HG03342 (cell line): Measurements from ENCODE around the gene STAT6.

Experiments
- ATAC-seq: cut with Tn5 transposase; IDR thresholded peaks from one replicate; pipeline ENCODE4 v1.9.1; 2021; ENCODE audit warnings: mild to moderate bottlenecking, moderate library complexity; ENCODE audit not compliant: unreplicated experiment

The STAT6 gene

DNA sequence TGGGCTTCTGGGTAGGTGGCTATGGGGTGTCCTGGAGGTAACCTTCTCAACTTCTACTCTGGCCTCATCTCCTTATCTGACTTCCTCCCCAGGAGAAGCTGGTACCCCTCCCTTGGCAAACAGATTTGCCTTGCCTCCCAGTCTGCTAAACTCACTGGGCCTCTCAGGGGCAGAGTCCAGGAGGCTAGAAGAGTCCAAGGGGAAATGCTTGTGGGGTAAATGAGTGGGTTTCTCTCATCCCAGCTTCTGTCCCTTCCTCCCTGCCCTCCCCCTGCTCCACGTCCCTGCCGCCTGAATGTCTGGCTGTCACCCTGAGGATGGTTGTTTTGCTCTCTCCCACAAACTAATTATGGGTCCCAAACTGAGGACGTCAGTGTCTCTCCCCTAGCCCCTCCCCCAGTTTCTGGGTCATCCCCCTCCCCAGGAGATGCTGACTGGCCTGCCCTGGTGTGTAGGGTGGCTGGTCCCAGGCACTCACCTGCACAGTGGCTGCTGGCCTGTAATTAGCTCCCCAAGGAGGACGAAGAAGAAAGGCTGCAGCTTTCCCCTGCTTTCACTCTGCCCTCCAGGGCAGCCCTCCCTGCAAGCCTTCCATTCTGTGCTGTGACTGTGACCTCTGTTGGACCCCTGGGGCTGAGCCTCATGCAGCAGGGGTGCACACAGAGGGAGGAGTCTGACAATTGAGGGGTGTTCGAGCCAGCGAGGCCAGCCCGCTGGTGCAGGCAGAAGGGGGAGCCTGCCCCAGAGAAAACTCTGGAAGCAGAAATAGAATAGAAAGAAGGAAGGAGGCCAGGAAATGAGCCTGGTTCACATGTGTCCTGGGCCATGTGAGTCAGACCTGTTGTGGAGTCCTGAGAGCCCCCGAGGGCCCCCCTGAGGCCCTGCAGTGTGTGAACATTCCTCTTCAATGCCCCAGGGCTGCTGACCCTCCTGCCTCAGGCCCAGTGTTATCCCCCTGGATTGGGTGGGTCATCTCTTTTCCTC lies 36.1 kb upstream of the STAT6 start, which contains the start of gene LRP1-AS:
Gene LRP1-AS, minus strand, starts transcription at position 659 of the 984 bp plus-strand sequence.
- ATAC-seq: no peak

DNA sequence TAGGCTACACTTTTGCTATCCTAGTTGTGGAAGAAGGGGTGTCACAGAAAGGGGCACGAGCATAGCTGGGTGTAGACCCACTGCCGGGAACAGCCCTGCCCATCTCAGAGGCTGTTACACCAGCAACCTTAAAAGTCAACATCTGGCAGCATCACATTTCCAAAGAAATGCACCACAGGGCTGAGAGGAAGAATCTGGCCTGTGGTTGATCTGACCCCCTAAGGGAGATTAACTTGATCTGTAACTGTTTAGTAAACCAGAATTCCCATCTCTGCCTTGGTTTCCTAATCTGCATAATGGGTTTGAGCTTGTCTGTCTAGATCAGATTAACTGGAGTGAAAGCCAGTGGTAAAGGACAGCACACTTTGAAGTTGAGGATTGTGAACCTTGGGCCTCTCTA lies 34.9 kb upstream of the STAT6 start:
- ATAC-seq: no peak

DNA sequence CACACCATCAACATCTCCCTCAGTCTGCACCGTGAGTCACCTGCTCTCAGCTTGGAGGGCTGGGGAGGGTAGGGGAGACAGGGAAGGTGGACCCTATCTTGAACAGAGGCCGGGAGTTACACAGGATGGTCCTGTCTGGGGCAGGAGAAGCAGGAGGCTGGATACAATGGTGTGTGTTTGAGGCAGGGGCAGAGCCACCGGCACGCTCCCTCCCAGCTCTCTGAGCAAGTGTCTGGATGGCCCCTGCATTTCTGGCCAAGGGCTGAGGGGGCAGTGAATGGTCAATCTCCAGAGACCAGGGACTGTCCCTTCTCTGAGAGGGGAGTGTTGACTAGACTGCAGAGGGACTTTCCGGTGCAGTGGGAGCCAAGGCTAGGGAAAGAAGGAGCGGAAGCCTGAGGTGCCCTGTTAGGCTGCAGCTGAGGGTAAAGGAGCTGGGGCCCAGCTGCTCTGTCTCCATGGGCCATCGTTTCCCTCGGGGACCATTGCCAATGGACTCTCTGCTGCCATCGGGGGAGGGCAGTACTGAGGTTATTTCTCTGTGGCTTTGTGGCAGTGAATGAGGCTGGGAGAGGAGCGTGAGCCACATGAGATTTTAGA lies 34.4 kb upstream of the STAT6 start:
- no peak for ATAC-seq

DNA sequence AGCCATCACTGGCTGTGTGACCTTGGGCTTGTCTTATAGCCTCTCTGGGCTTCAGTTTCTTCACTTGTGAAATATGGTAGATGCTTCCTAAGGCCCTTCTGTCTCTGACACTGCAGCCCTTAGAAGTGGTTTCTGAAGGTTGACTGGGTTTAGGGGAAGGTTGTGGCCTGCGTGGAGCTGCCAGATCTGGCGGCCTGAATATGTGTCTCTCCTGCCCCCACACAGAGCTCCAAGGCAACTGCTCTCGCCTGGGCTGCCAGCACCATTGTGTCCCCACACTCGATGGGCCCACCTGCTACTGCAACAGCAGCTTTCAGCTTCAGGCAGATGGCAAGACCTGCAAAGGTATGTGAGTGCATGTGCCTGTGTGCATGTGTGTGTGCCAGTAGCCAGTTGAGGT lies 32.3 kb upstream of the STAT6 start:
- ATAC-seq: no peak

DNA sequence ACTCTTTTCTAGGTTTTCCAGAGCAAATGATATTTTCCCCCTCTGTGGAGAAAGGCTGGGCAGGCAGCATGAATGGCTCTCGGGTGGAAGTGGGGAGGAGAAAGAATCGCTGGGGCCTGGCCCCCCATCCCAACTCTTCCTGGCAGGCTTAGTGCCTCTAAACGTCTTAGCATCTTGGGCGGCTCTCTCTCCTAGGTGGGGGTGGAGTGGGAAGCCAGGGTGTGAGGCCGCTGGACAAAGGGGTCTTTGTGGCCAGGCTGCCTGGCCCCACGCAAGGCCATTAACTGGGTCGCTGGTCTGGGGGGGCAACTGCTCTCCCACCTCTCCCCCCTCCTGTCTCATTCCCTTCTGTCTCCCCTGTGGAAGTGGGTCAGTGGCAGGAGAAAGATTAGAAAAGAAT lies 31.6 kb upstream of the STAT6 start:
- ATAC-seq: no peak

DNA sequence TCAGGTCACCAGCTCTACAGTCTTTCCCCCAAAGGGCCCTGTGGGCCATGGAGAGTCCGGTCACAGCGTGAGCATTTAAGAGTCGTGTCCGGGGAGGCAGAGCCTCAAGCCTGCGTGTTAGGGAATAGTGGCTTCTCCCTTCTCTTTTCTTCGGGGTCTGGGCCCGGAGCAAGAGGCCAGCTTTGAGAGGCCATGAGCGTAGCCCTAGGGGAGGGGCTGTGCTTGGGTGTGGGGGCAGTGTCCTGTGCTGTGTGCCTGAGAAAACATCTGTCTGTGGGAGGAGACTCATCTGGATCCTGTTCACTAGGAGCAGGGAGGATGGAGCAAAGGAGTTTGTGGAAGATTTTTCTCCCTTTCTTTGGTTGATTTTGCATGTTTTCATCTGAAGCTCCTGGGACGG lies 31.0 kb upstream of the STAT6 start:
- no peak for ATAC-seq

DNA sequence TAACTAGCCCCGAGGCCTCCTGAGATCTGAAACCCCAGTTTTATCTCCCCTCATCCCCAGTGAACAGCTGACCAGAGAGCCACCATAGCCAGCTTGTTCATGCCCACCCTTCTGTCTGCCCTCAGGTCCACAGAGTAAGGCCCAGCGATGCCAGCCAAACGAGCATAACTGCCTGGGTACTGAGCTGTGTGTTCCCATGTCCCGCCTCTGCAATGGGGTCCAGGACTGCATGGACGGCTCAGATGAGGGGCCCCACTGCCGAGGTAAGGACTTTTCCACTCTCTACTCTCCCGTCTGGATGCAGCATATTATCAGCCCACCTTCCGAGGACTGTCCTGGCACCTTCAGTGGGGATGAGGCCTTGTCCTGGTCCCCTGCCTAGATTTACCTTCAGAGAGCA lies 30.1 kb upstream of the STAT6 start:
- ATAC-seq: no peak

DNA sequence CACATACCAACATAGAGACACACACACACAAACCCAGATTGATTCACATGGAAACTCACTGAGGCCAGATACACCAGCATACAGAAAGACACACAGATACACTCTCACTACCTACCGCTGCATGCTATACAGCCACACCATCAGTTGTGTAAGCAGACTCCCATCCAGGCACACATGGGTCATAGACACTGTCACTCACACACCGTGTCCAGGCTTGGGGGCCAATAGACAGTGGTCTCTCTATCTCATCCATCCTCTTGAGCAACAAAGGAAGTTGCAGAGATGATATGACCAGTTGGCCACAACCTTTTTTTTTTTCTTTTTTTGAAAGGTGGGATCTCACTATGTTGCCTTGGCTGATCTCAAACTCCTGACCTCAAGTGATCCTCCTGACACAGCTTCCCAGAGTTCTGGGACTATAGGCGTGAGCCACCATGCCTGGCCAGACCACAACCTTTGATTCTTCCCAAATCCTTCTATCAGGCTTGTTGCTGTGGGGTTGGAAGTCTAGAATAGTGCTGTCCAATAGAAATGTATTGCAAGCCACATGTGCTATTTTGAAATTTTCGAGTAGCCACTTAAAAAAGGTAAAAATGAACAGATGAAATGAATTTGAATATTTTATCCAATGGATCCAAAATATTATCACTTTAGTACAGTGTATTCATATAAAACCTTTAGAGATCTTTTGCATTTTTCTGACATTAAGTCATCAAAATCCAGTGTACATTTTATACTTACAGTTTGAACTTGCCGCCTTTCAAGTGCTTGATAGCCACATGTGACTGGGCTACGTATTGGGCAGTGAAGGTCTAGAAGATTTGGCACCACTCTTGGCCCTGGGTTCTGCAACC lies 28.9 kb upstream of the STAT6 start:
- ATAC-seq: no peak

DNA sequence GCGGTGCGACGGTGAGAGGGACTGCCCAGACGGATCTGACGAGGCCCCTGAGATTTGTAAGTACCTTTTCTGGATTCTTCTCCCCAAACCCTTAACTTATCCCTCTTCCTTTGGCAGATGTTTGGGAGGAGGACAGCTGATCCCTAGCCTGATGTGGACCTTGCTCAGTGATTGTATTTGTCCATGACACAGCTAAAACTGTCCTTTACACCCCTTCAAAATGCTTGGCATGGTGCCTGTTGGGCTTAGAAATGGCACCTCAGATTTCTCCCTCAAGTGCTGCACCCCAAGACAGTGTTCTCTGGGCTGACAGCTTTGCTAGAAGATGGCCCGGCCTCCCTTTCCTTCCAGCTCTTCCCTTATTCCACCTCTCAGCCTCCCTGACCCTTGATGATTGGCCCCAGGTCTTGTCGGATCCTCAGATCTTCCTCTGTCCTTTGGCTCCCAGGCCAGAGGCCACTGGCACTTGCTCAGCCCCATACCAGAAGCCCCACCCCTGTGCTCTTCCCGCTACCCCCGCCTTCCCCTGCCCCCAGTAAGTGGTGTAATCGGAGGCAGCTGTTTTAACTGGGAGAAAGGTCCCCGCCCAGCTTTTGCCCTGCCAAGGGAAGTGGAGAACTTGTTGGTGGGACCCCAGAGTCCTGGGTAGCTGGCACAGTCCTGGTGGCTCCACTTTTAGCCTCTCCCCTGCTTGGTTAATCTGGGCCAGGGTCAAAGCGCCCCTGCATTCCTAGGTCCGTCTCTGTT lies 27.5 kb upstream of the STAT6 start:
- no peak for ATAC-seq

DNA sequence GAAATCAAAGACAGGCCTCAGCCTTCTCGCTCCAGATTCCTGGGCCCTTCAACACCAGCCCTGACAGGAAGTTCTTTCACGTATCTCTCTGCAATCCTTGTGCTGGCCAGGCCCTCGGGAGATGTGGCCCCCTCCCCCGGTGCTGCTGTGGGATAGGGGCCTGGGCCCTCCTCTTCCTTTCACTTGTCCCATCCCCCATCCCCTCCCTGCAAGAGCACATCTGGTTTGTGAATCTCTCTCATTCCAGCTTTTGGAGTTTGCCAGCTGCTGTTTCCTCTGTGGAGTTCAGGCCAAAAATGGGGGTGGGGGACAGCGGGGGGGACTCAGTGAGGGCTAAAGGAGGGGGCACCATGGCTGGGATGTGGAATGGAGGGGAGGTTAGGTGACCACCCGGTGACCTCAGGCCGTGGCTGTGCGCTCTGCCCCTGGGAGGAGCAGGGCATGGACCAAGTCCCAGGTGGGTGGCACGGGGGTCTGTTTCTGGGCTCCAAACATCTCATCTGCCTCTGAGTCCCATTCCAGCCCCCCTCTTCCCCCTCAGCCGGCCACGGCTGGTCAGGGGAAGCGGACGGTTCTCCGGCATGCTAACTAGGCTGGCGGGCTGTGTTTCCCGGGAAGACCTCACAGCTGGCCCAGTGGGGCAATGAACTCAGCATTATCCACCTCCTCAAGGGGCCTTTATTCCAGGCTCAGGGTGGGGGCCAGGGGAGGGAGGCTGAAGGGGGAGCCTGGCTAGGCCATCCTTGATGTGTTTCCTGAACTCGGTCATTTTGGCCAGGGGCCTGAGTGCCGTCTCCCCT lies 24.6 kb upstream of the STAT6 start:
- ATAC-seq: no peak

DNA sequence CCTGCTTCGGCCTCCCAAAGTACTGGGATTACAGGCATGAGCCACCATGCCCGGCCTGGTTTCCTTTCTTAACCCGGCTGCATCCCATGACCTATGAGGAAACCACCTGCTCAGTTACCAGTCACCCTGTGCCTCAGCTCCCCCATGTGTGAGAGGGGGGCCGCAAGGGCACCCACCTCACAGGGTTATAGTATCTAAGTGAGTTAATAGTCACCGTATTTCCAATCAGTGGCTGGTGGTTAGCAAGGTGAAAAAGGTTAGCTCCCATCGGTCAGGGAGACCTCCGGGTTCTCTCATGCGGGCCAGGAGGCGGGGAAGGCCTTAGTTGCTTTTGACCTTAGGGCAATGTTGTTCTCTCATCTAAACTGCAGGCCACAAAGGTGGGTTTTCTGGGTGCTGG lies 23.8 kb upstream of the STAT6 start:
- ATAC-seq: no peak

DNA sequence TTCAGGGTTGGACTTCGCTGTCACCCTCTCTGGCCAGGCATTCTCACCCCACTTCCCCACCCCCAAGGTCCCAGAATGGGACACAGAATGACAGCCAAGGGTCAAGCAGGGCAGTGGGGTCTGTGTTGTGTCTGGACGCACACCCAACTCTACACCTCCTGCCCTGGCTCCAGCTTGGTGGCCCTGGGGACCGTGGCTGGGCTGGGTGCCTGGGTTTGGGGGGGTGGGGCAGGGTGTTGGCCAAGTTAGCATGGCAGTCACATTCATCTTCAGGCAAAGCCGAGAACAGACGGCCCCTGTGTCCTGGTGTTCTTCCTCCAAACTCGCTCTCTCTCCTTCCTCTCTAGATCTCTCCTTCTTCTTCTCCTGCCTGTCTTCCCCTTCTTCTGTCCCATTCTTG lies 22.8 kb upstream of the STAT6 start:
- no peak for ATAC-seq

DNA sequence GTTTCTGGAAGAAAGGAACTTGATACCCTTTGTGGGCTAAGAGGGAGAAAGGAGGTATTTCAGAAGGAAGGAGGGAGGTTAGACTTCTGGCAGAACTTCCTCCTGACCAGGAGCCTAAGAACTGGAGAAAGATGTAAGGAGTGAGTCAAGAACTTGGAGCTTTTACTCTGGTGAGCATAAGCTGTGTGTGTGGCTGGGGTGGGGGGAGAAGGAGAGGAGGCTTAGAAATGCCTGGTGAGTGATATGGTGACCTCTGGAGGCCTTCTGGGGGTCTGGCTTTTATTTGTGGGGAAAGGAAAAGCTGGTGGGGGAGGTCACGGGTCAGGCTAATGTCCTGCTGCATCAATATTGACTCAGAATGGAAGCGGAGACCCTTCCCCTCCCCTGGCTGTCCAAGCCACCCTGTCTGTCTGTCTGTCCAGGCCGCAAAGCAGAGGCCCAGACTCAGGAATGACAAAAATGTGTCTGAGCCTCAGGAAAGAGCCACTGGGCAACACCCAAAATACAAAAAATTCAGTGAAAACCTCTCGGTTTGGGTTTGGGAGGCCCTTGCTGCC lies 21.9 kb upstream of the STAT6 start:
- no peak for ATAC-seq

DNA sequence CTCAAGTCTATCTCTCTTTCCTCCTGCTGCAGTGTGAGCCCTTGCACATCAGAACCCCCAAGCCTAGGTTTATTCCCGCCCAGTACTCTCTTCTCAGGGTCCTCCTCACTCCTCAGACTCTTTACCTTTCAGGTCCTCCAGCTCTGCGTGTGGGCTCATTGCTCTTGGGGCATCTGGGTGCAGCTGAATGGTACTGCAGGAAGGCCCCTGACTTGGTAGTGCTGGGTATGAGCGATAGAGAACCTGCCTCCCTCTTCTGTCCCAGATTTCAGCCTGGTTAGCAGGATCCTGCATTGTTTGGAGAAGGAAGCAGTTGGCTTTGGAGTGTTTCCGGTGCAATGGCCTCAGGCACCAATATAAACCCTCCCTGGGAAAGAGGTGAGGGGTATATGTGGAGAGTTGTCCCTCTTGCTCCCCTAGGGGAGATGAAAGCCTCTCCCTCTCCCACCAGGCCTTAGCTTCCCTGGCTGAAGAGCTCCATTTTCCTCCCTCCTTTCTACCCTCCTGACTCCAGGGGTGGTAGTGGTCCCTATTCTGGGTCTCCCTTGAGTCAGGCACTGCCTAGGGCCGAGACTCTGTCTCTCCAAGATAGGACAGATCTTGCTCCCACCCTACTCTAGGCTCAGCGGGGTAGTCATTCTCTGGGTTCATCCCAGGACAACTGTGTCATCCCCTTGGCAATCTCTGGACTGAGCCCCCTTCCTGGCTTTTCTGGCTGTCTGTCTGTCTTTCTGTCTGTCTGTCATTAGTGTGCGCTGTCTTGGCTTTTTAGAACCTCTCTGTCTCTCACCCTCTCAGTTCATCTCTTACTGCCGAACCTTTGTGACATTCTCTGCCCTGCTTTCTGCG lies 21.0 kb upstream of the STAT6 start:
- ATAC-seq: no peak

DNA sequence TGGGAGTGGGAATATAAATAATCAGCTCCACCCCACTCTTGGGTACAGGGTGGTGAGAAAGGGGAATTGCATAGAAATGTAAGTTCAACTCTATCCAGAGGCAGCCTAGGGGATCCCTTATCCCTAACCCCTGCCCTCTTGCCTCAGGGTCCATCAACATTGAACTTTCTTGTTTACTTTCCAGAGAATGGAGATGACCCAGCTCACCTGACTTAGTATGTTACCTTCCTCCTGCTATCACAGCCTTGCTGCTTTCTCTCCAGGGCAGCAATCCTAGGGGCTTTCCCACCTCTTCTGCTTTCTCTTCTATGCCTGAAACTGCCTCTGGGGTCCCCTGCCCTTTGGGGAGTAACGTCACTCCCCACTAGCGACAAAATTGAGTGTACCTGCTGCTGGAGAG lies 19.8 kb upstream of the STAT6 start:
- ATAC-seq: no peak

DNA sequence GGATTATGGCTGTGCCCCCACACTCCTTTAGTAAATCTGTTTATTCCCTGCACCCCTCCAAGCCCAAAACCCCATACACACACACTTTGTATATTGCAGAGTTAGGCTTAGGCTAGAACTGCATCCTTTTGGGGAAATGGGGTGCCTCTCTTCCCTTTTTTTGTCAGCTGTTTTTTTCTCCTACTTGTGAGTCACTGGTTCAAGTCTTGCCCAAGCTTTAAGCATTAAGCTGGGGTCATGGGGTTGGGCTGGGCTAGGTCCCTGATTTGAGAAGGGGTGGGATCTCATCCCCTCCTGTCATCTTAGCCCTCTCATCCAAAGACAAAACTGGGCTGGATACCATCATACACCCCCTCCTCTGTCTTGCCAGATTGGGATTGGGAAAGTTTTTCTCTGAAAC lies 18.7 kb upstream of the STAT6 start:
- no peak for ATAC-seq

DNA sequence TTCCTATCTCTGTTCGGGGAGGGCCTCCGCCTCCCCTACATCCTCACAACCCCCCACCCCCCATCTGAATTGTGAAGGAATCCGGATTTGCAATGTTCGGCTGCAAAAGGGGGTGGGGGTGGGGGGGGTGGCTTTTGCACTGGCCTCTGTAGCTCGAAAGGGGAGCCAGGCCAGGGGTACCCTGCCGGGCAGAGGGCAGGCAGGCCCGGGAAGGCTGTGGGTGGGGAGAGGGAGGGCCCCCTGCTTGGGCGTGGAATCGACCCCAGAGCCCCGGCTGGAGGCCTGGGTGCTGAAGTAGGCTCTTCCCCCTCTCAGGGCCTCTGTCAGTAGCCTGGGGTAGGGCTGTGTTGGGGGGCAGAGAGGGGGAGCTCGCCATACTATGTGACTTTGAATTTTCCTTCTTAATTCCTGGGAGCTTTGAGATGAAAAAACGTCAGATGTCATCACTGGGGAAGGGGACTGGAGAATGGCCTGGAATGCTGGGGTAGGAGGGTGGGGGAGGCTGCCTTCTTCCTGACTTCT lies 18.2 kb upstream of the STAT6 start:
- no peak for ATAC-seq

DNA sequence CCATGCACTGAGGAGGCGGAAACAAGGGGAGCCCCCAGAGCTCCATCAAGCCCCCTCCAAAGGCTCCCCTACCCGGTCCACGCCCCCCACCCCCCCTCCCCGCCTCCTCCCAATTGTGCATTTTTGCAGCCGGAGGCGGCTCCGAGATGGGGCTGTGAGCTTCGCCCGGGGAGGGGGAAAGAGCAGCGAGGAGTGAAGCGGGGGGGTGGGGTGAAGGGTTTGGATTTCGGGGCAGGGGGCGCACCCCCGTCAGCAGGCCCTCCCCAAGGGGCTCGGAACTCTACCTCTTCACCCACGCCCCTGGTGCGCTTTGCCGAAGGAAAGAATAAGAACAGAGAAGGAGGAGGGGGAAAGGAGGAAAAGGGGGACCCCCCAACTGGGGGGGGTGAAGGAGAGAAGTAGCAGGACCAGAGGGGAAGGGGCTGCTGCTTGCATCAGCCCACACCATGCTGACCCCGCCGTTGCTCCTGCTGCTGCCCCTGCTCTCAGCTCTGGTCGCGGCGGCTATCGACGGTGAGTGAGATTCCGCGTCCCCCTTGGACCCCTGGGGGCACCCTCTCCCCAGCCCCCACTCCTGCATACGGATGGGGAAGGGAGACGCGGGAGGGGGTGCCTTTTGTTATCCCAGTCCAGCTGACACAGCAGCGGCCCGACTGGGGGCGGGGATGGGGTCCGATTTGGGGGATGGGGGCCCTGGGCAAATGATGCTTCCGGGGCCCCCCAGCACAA lies 17.5 kb upstream of the STAT6 start:
- no peak for ATAC-seq
